HepG2 (cell line): ENCODE results near the gene RSL1D1. TPM values are rescaled to one million over a fixed set of nuclear protein-coding genes. Genes with fewer than 3 reads are reported as not detected.

Source experiments
- AGO1 ChIP-seq: fragments of 200-400 bp; formaldehyde crosslinking; IDR thresholded peaks from 2 replicates; pipeline ENCODE4 v1.6.1; 2017; ENCODE audit warnings: mild to moderate bottlenecking, low read depth, low read length, moderate library complexity; ENCODE audit not compliant: poor library complexity, severe bottlenecking
- AKAP8 ChIP-seq: sonication (generic); formaldehyde crosslinking; IDR thresholded peaks from 2 replicates; pipeline ENCODE4 v1.5.1; 2020; ENCODE audit warnings: mild to moderate bottlenecking, missing genetic modification reagents
- NR1H2 ChIP-seq: sonication (generic); formaldehyde crosslinking; IDR thresholded peaks from 2 replicates; pipeline ENCODE4 v1.8.1; 2022; ENCODE audit warnings: low read depth, missing genetic modification reagents, borderline replicate concordance
- NRL ChIP-seq: sonication (generic); formaldehyde crosslinking; IDR thresholded peaks from 2 replicates; pipeline ENCODE4 v1.5.0; 2020; ENCODE audit warnings: missing genetic modification reagents, mild to moderate bottlenecking, moderate library complexity, borderline replicate concordance
- ZBTB8A ChIP-seq: sonication (generic); formaldehyde crosslinking; IDR thresholded peaks from 2 replicates; pipeline ENCODE4 v1.4.0; 2020; ENCODE audit warnings: mild to moderate bottlenecking, low read depth, missing genetic modification reagents, borderline replicate concordance
- ZNF318 ChIP-seq: sonication (generic); formaldehyde crosslinking; IDR thresholded peaks from 2 replicates; pipeline ENCODE4 v1.4.0; 2020; ENCODE audit warnings: mild to moderate bottlenecking, missing genetic modification reagents
- ZNF773 ChIP-seq: sonication (generic); formaldehyde crosslinking; IDR thresholded peaks from 2 replicates; pipeline ENCODE4 v1.4.0; 2020; ENCODE audit warnings: missing genetic modification reagents, borderline replicate concordance
- ZNF782 ChIP-seq: sonication (generic); formaldehyde crosslinking; IDR thresholded peaks from 2 replicates; pipeline ENCODE4 v1.4.0; 2020; ENCODE audit warnings: missing genetic modification reagents, mild to moderate bottlenecking, borderline replicate concordance
- ZNF816 ChIP-seq: sonication (generic); formaldehyde crosslinking; IDR thresholded peaks from 2 replicates; pipeline ENCODE4 v1.8.0; 2022; ENCODE audit warnings: missing genetic modification reagents, mild to moderate bottlenecking, borderline replicate concordance
- ZSCAN31 ChIP-seq: sonication (generic); formaldehyde crosslinking; IDR thresholded peaks from 2 replicates; pipeline ENCODE4 v1.5.0; 2020; ENCODE audit warnings: low read depth, mild to moderate bottlenecking, missing genetic modification reagents
- polyA plus RNA-seq, 8 experiments: library from polyadenylated mRNA; depleted of rRNA in 3 of 8; stranded (reverse) in 7 of 8; unstranded in 1 of 8; fragments of >200 nt; fragmentation: Illumina TruSeq in 4 of 8; extraction: Trizol in 4 of 8; gene quantifications; 2 replicates each; pipeline versions ENCODE4 v1.2.1 to v1.2.3, GENCODE V29; 2011 to 2016; ENCODE audit warnings: low read depth in 4 of 8, missing spikeins in 1 of 8, mixed read lengths in 1 of 8; ENCODE audit not compliant: insufficient read depth in 1 of 8
- total RNA-seq, 5 experiments: library from RNA; depleted of rRNA; stranded (reverse); fragments of >200 nt; fragmentation: Illumina TruSeq; extraction: Trizol; gene quantifications; 2 replicates each; pipeline ENCODE4 v1.2.3, GENCODE V29; 2016; ENCODE audit warnings: low read depth in 1 of 5
- TF ChIP-seq, protein P1 (sequence below): sonication (generic); formaldehyde crosslinking; IDR thresholded peaks from 2 replicates; pipeline ENCODE4 v1.4.0; 2020; ENCODE audit warnings: mild to moderate bottlenecking, missing genetic modification reagents
- TF ChIP-seq, protein P2 (sequence below): sonication (generic); formaldehyde crosslinking; IDR thresholded peaks from 2 replicates; pipeline ENCODE4 v1.5.0; 2020; ENCODE audit warnings: missing genetic modification reagents
- TF ChIP-seq, protein P3 (sequence below): sonication (generic); formaldehyde crosslinking; IDR thresholded peaks from 2 replicates; pipeline ENCODE4 v1.9.0; 2021; ENCODE audit warnings: missing genetic modification reagents, borderline replicate concordance

RSL1D1 gene
- total and polyA plus RNA-seq, 2 of the 13 experiments (the other 11 are each of a cell fraction or from before 2014, with no cell fraction given) = 187 to 343 TPM

DNA sequence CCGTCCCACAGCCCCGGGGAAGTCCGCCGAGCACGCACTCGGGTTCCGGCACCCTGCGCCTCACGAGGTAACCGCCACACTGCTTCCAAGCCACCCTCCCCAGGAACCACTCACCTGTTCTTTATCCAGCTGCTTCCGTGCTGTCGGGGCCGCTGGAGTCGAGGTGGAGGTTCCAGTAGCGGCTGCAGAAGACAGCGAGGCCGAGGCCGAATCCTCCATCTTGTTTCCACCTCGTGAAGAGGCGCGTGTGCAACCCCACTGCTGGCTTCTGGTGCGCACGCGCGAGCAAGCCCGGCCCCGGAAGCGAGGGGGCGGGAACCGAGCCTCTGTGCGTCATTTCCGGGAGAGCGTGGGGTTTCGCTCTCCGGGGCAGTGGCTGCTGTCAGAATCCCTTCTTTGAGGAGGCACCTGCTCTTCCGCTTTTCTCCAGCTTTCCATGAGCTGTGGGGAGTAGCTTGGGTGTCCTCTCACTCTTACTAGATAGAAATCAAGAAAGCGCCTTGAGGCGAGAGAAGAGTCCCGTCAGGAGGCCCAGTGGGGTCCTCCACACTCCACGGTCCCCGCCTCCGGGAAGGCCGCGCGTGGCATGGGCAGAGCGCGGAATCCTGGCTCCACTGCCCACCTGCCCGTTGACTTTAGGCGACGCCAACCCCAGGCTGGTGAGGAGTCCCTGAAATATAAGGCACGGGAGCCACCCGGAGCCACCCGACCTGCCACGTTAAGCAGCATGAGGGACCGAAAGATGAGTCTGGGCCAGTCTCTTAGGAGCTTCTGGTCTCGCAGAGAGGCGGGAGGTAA, at the start of gene RSL1D1 (continued):
- peak; percentile 92 for TF ChIP-seq NRL (CRISPR knock-in tag)
- TF ChIP-seq, protein P1, sequence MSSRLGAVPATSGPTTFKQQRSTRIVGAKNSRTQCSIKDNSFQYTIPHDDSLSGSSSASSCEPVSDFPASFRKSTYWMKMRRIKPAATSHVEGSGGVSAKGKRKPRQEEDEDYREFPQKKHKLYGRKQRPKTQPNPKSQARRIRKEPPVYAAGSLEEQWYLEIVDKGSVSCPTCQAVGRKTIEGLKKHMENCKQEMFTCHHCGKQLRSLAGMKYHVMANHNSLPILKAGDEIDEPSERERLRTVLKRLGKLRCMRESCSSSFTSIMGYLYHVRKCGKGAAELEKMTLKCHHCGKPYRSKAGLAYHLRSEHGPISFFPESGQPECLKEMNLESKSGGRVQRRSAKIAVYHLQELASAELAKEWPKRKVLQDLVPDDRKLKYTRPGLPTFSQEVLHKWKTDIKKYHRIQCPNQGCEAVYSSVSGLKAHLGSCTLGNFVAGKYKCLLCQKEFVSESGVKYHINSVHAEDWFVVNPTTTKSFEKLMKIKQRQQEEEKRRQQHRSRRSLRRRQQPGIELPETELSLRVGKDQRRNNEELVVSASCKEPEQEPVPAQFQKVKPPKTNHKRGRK (CRISPR knock-in tag) = no peak
- TF ChIP-seq ZNF318 (CRISPR knock-in tag) = 0 out of 2 replicates have a peak, but pooled peaks have one; percentile 93
- TF ChIP-seq ZSCAN31 (CRISPR knock-in tag) = peak; percentile 90
- TF ChIP-seq ZNF816 (CRISPR knock-in tag) = no peak; the same call in 1 of the 2 replicates
- TF ChIP-seq, protein P2, sequence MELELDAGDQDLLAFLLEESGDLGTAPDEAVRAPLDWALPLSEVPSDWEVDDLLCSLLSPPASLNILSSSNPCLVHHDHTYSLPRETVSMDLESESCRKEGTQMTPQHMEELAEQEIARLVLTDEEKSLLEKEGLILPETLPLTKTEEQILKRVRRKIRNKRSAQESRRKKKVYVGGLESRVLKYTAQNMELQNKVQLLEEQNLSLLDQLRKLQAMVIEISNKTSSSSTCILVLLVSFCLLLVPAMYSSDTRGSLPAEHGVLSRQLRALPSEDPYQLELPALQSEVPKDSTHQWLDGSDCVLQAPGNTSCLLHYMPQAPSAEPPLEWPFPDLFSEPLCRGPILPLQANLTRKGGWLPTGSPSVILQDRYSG (CRISPR knock-in tag) = no peak
- TF ChIP-seq AKAP8 (CRISPR knock-in tag) = peak; percentile 90
- peak; percentile 89 for TF ChIP-seq AGO1
- TF ChIP-seq ZNF782 (CRISPR knock-in tag) = peak; percentile 88
- TF ChIP-seq ZBTB8A (CRISPR knock-in tag) = no peak
- peak; percentile 69; the same call in 1 of the 2 replicates for TF ChIP-seq ZNF773 (CRISPR knock-in tag)
- no peak for TF ChIP-seq NR1H2 (CRISPR knock-in tag)
- TF ChIP-seq, protein P3, sequence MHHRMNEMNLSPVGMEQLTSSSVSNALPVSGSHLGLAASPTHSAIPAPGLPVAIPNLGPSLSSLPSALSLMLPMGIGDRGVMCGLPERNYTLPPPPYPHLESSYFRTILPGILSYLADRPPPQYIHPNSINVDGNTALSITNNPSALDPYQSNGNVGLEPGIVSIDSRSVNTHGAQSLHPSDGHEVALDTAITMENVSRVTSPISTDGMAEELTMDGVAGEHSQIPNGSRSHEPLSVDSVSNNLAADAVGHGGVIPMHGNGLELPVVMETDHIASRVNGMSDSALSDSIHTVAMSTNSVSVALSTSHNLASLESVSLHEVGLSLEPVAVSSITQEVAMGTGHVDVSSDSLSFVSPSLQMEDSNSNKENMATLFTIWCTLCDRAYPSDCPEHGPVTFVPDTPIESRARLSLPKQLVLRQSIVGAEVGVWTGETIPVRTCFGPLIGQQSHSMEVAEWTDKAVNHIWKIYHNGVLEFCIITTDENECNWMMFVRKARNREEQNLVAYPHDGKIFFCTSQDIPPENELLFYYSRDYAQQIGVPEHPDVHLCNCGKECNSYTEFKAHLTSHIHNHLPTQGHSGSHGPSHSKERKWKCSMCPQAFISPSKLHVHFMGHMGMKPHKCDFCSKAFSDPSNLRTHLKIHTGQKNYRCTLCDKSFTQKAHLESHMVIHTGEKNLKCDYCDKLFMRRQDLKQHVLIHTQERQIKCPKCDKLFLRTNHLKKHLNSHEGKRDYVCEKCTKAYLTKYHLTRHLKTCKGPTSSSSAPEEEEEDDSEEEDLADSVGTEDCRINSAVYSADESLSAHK (CRISPR knock-in tag) = peak; percentile 73; the same call in 1 of the 2 replicates
